Parathyroid adenoma (tissue), 2 donors: Measurements from ENCODE around the gene PRKCG.

Experiments used
- H2AFZ ChIP-seq: fragments of 300-600 bp; sonication (generic); one replicate; pipeline ENCODE4 v1.7.0; 2017; ENCODE audit warnings: antibody characterized with exemption, mild to moderate bottlenecking
- H3K27ac ChIP-seq: fragments of 300-600 bp; sonication (generic); one replicate; pipeline ENCODE4 v1.7.0; 2017
- H3K27me3 ChIP-seq: fragments of 300-600 bp; sonication (generic); one replicate; pipeline ENCODE4 v1.7.0; 2017; ENCODE audit warnings: low read length; ENCODE audit not compliant: control insufficient read depth, insufficient read depth
- H3K36me3 ChIP-seq: fragments of 300-600 bp; sonication (generic); one replicate; pipeline ENCODE4 v1.7.0; 2017; ENCODE audit warnings: low read length; ENCODE audit not compliant: control insufficient read depth, insufficient read depth
- H3K4me1 ChIP-seq: fragments of 300-600 bp; sonication (generic); one replicate; pipeline ENCODE4 v1.7.0; 2017; ENCODE audit warnings: control low read depth
- H3K4me2 ChIP-seq: fragments of 300-600 bp; sonication (generic); one replicate; pipeline ENCODE4 v1.7.0; 2017; ENCODE audit warnings: low read length
- H3K4me3 ChIP-seq: fragments of 300-600 bp; sonication (generic); one replicate; pipeline ENCODE4 v1.7.0; 2017; ENCODE audit warnings: low read depth, low read length
- H3K79me2 ChIP-seq: fragments of 300-600 bp; sonication (generic); one replicate; pipeline ENCODE4 v1.7.0; 2017; ENCODE audit warnings: control low read depth
- H3K9ac ChIP-seq: fragments of 300-600 bp; sonication (generic); one replicate; pipeline ENCODE4 v1.7.0; 2017; ENCODE audit warnings: mild to moderate bottlenecking
- H3K9me3 ChIP-seq: fragments of 300-600 bp; sonication (generic); one replicate; pipeline ENCODE4 v1.7.0; 2017; ENCODE audit warnings: low read length; ENCODE audit not compliant: control insufficient read depth
- CTCF ChIP-seq: fragments of 300-600 bp; sonication (generic); IDR thresholded peaks from one replicate; pipeline ENCODE4 v1.7.0; 2017; ENCODE audit warnings: antibody characterized with exemption, mild to moderate bottlenecking
- donor health status: primary hyperparathyroidism.

PRKCG gene

GRCh38 chr19:53892301-53892980 is 10.4 kb downstream of the PRKCG start:
- Histone ChIP-seq H3K4me2 (no peak overlapping the region), H3K79me2 (no peaks in the 10 kb centered on the region), H3K27me3 (no peaks in the 10 kb centered on the region), H3K9ac (no peak overlapping the region), H3K4me1 (no peaks in the 10 kb centered on the region), H3K9me3 (no peaks in the 10 kb centered on the region), H3K36me3 (no peaks in the 10 kb centered on the region), H3K4me3 (no peak overlapping the region), H2AFZ (no peak overlapping the region), H3K27ac (no peak overlapping the region)
- TF ChIP-seq CTCF = no peak

- TF ChIP-seq CTCF = no peak
- Histone ChIP-seq H3K36me3 (no peaks in the 10 kb centered on the region), H2AFZ (no peak overlapping the region), H3K9ac (no peak overlapping the region), H3K4me2 (no peak overlapping the region), H3K9me3 (no peaks in the 10 kb centered on the region), H3K79me2 (no peaks in the 10 kb centered on the region), H3K27me3 (no peaks in the 10 kb centered on the region), H3K4me1 (no peaks in the 10 kb centered on the region), H3K4me3 (no peak overlapping the region), H3K27ac (no peak overlapping the region)
Measured at GRCh38 chr19:53892981-53893325, 11.0 kb downstream of the PRKCG start.

- Histone ChIP-seq H3K27ac (no peak overlapping the region), H3K4me2 (no peak overlapping the region), H3K79me2 (no peaks in the 10 kb centered on the region), H3K9me3 (no peaks in the 10 kb centered on the region), H3K9ac (no peak overlapping the region), H2AFZ (no peak overlapping the region), H3K36me3 (no peaks in the 10 kb centered on the region), H3K27me3 (no peaks in the 10 kb centered on the region), H3K4me3 (no peak overlapping the region), H3K4me1 (no peaks in the 10 kb centered on the region)
- TF ChIP-seq CTCF = no peak
Measured at GRCh38 chr19:53894707-53895106, 12.7 kb downstream of the PRKCG start.

- no peak for TF ChIP-seq CTCF
- no peaks in the 10 kb centered on the region for H3K9me3 ChIP-seq
- H3K27ac ChIP-seq = no peak overlapping the region
- no peaks in the 10 kb centered on the region for H3K4me1 ChIP-seq
- no peak overlapping the region for H3K9ac ChIP-seq
- no peaks in the 10 kb centered on the region for H3K36me3 ChIP-seq
- no peak overlapping the region for H3K4me3 ChIP-seq
- H2AFZ ChIP-seq = no peak overlapping the region
- no peaks in the 10 kb centered on the region for H3K27me3 ChIP-seq
- no peaks in the 10 kb centered on the region for H3K79me2 ChIP-seq
- H3K4me2 ChIP-seq = no peak overlapping the region
Measured at GRCh38 chr19:53896682-53897081, 14.7 kb downstream of the PRKCG start.

GRCh38 chr19:53897459-53897858 is 15.5 kb downstream of the PRKCG start:
- Histone ChIP-seq H3K9me3 (no peaks in the 10 kb centered on the region), H3K36me3 (no peaks in the 10 kb centered on the region), H3K4me2 (no peak overlapping the region), H3K4me1 (no peaks in the 10 kb centered on the region), H3K4me3 (no peak overlapping the region), H3K27me3 (no peaks in the 10 kb centered on the region), H2AFZ (no peak overlapping the region), H3K9ac (no peak overlapping the region), H3K27ac (no peak overlapping the region), H3K79me2 (no peaks in the 10 kb centered on the region)
- no peak for TF ChIP-seq CTCF
